CD4-positive, alpha-beta memory T cell (primary cell): ENCODE data around the gene HDAC2. TPM values are rescaled to one million over a fixed set of nuclear protein-coding genes. Genes with fewer than 3 reads are reported as not detected.

Experiments
- CTCF ChIA-PET: fragments of 350-600 bp; sonication (Branson Sonifier 250); formaldehyde crosslinking; loops from one replicate; lab custom pipeline; 2021; ENCODE audit warnings: inconsistent platforms; ENCODE audit not compliant: partially characterized antibody; lab: Charles Lee
- POLR2A ChIA-PET: fragments of 350-600 bp; sonication (Branson Sonifier 250); formaldehyde crosslinking; loops from one replicate; lab custom pipeline; 2021; ENCODE audit not compliant: partially characterized antibody; lab: Charles Lee
- DNase-seq, 5 donors: peaks; one replicate each; pipeline versions ENCODE4 v3.0.0 to v3.0.0-alpha.2; 2020 to 2022; ENCODE audit warnings: mixed read lengths in 1 of 5
- H3K27ac ChIP-seq: one replicate; pipeline ENCODE4 v1.7.0; 2013; ENCODE audit warnings: low read depth, low read length
- H3K27me3 ChIP-seq: 2 replicates; pipeline ENCODE4 v1.7.0; 2013; ENCODE audit warnings: mild to moderate bottlenecking, low read length, moderate library complexity; ENCODE audit not compliant: insufficient read depth
- H3K36me3 ChIP-seq: 2 replicates; pipeline ENCODE4 v1.7.0; 2013; ENCODE audit warnings: mild to moderate bottlenecking, low read length, moderate library complexity; ENCODE audit not compliant: insufficient read depth
- H3K4me1 ChIP-seq: 2 replicates; pipeline ENCODE4 v1.7.0; 2013; ENCODE audit warnings: mild to moderate bottlenecking, low read length, moderate library complexity; ENCODE audit not compliant: insufficient read depth
- H3K4me3 ChIP-seq, 2 donors: one replicate each; pipeline ENCODE4 v1.7.0; 2013; ENCODE audit warnings: low read length in 2 of 2, mild to moderate bottlenecking in 1 of 2
- H3K9me3 ChIP-seq, 2 donors: one replicate each; pipeline ENCODE4 v1.7.0; 2013; ENCODE audit warnings: low read length in 2 of 2, control low read depth in 1 of 2; ENCODE audit not compliant: control insufficient read depth in 1 of 2
- H3K27ac Mint-ChIP-seq, 7 donors: one replicate each; pipeline ENCODE4 v1.8.0; 2020 to 2021; ENCODE audit warnings: mixed read lengths in 7 of 7, mild to moderate bottlenecking in 6 of 7, inconsistent platforms in 3 of 7, moderate library complexity in 3 of 7
- H3K27me3 Mint-ChIP-seq, 2 donors: one replicate each; pipeline ENCODE4 v1.8.0; 2020 to 2021; ENCODE audit warnings: mixed read lengths in 2 of 2
- H3K36me3 Mint-ChIP-seq, 2 donors: one replicate each; pipeline ENCODE4 v1.8.0; 2020 to 2021; ENCODE audit warnings: mixed read lengths in 2 of 2, inconsistent platforms in 1 of 2, mild to moderate bottlenecking in 1 of 2
- H3K4me1 Mint-ChIP-seq, 4 donors: one replicate each; pipeline ENCODE4 v1.8.0; 2020 to 2021; ENCODE audit warnings: mixed read lengths in 4 of 4, mild to moderate bottlenecking in 1 of 4
- H3K4me3 Mint-ChIP-seq, 8 donors: one replicate each; pipeline ENCODE4 v1.8.0; 2020 to 2021; ENCODE audit warnings: mixed read lengths in 8 of 8, mild to moderate bottlenecking in 7 of 8, moderate library complexity in 6 of 8, inconsistent platforms in 3 of 8
- H3K9me3 Mint-ChIP-seq, 8 donors: one replicate each; pipeline ENCODE4 v1.8.0; 2020 to 2021; ENCODE audit warnings: mixed read lengths in 8 of 8, mild to moderate bottlenecking in 5 of 8, inconsistent platforms in 3 of 8, moderate library complexity in 1 of 8
- intact Hi-C: fragments of 100-400 bp; cut with micrococcal nuclease; formaldehyde crosslinking; loops from one replicate; pipeline ENCODE4 v1.15.1; 2023
- polyA plus RNA-seq, 2 donors: library from polyadenylated mRNA; unstranded; fragments of 300-500 nt; fragmentation: Illumina TruSeq; gene quantifications; one replicate each; pipeline ENCODE4 v1.2.3, GENCODE V29; 2021
- total RNA-seq, 2 experiments: library from RNA; stranded (reverse); gene quantifications; one replicate each; pipeline ENCODE4 v1.2.3, GENCODE V29; 2021

HDAC2 gene
- total and polyA plus RNA-seq, 4 experiments from 2014 or later: 53.0 to 87.1 (median 64.0) TPM

- ChIA-PET CTCF (interaction anchor here (1.4 kb wide), 1 partner anchor 11 kb away, joined by 3 read pairs; no protein-coding TSS in a partner anchor), POLR2A (interaction anchor here (1.5 kb wide), 1 partner anchor 11 kb away, joined by 4 read pairs; the partner anchor contains the start of gene HDAC2)
- peaks cover 11 to 25% of the 10 kb centered on the region in 2 donors for H3K36me3 Mint-ChIP-seq
- Histone ChIP-seq H3K9me3 (no peaks in the 10 kb centered on the region), H3K27me3 (no peaks in the 10 kb centered on the region), H3K36me3 (peaks cover 10% of the 10 kb centered on the region), H3K4me3 (no peak overlapping the region), H3K27ac (no peak overlapping the region), H3K4me1 (peaks cover 23% of the 10 kb centered on the region)
- intact Hi-C loops: no loop called here
- H3K27me3 Mint-ChIP-seq: no peaks in the 10 kb centered on the region
- no peaks in the 10 kb centered on the region for H3K9me3 Mint-ChIP-seq
- no peak overlapping the region for H3K4me3 Mint-ChIP-seq
- no peak overlapping the region for H3K27ac Mint-ChIP-seq
- H3K4me1 Mint-ChIP-seq: peaks cover 26 to 51% (median 39%) of the 10 kb centered on the region in 4 donors
- DNase-seq: no peak
Measured at GRCh38 chr6:113960795-113961194, 10.2 kb downstream of the HDAC2 start.

- Mint-ChIP-seq H3K4me1 (peaks cover 18 to 40% (median 27%) of the 10 kb centered on the region in 4 donors), H3K4me3 (no peak overlapping the region), H3K27ac (peak overlapping the region in 1 of 7 donors; percentile 13), H3K27me3 (no peaks in the 10 kb centered on the region), H3K36me3 (peaks cover 15 to 35% of the 10 kb centered on the region in 2 donors), H3K9me3 (no peaks in the 10 kb centered on the region)
- no peak for DNase-seq
- no peaks in the 10 kb centered on the region for H3K9me3 ChIP-seq
- H3K4me3 ChIP-seq: no peak overlapping the region
- H3K27ac ChIP-seq: no peak overlapping the region
- intact Hi-C loops: no loop called here
- H3K27me3 ChIP-seq: no peaks in the 10 kb centered on the region
- peaks cover 15% of the 10 kb centered on the region for H3K36me3 ChIP-seq
- CTCF ChIA-PET: interaction anchor here (1.3 to 1.7 kb wide), 2 partner anchors 9 to 22 kb away, joined by 3 to 5 read pairs; no protein-coding TSS in a partner anchor
- peaks cover 10% of the 10 kb centered on the region for H3K4me1 ChIP-seq
- POLR2A ChIA-PET: no interaction called here
Measured at GRCh38 chr6:113959235-113959634, 11.7 kb downstream of the HDAC2 start.

- Histone ChIP-seq H3K9me3 (no peaks in the 10 kb centered on the region), H3K36me3 (peaks cover 15% of the 10 kb centered on the region), H3K27me3 (no peaks in the 10 kb centered on the region), H3K4me1 (no peaks in the 10 kb centered on the region), H3K4me3 (no peak overlapping the region), H3K27ac (no peak overlapping the region)
- peak overlapping the region in 1 of 7 donors; percentile 4 for H3K27ac Mint-ChIP-seq
- H3K36me3 Mint-ChIP-seq: peaks cover 28 to 57% of the 10 kb centered on the region in 2 donors
- peaks cover 5 to 12% (median 6%) of the 10 kb centered on the region in 4 donors for H3K4me1 Mint-ChIP-seq
- intact Hi-C loops: no loop called here
- H3K4me3 Mint-ChIP-seq: no peak overlapping the region
- no peaks in the 10 kb centered on the region for H3K27me3 Mint-ChIP-seq
- ChIA-PET POLR2A (no interaction called here), CTCF (no interaction called here)
- DNase-seq: no peak
- H3K9me3 Mint-ChIP-seq: no peaks in the 10 kb centered on the region
Measured at GRCh38 chr6:113954653-113955052, 16.3 kb downstream of the HDAC2 start.

- H3K4me1 Mint-ChIP-seq: peaks cover 0 to 5% (median 2%) of the 10 kb centered on the region in 4 donors
- intact Hi-C loops: no loop called here
- CTCF ChIA-PET: interaction anchor here (1.4 to 2.0 kb wide), 2 partner anchors 16 to 45 kb away, joined by 3 to 4 read pairs; no protein-coding TSS in a partner anchor
- no peak overlapping the region for H3K27ac Mint-ChIP-seq
- H3K4me3 Mint-ChIP-seq: no peak overlapping the region
- DNase-seq: no peak
- no peaks in the 10 kb centered on the region for H3K27me3 ChIP-seq
- POLR2A ChIA-PET: no interaction called here
- peaks cover 9% of the 10 kb centered on the region for H3K36me3 ChIP-seq
- no peaks in the 10 kb centered on the region for H3K27me3 Mint-ChIP-seq
- H3K36me3 Mint-ChIP-seq: peaks cover 23 to 56% of the 10 kb centered on the region in 2 donors
- no peaks in the 10 kb centered on the region for H3K4me1 ChIP-seq
- H3K4me3 ChIP-seq: no peak overlapping the region
- H3K9me3 ChIP-seq: no peaks in the 10 kb centered on the region
- H3K27ac ChIP-seq: no peak overlapping the region
- no peaks in the 10 kb centered on the region for H3K9me3 Mint-ChIP-seq
Measured at GRCh38 chr6:113953346-113953745, 17.6 kb downstream of the HDAC2 start.

- peaks cover 16% of the 10 kb centered on the region for H3K36me3 ChIP-seq
- no peak for DNase-seq
- no peaks in the 10 kb centered on the region for H3K4me1 ChIP-seq
- intact Hi-C loops: no loop called here
- no peak overlapping the region for H3K4me3 ChIP-seq
- no peaks in the 10 kb centered on the region for H3K27me3 Mint-ChIP-seq
- H3K4me1 Mint-ChIP-seq: peaks cover 0 to 3% (median 0%) of the 10 kb centered on the region in 4 donors
- H3K27ac ChIP-seq: no peak overlapping the region
- no peaks in the 10 kb centered on the region for H3K9me3 ChIP-seq
- CTCF ChIA-PET: interaction anchor here (0.9 kb wide), 1 partner anchor 12 kb away, joined by 3 read pairs; no protein-coding TSS in a partner anchor
- peaks cover 28 to 49% of the 10 kb centered on the region in 2 donors for H3K36me3 Mint-ChIP-seq
- no peak overlapping the region for H3K27ac Mint-ChIP-seq
- no peaks in the 10 kb centered on the region for H3K27me3 ChIP-seq
- no peaks in the 10 kb centered on the region for H3K9me3 Mint-ChIP-seq
- H3K4me3 Mint-ChIP-seq: no peak overlapping the region
- POLR2A ChIA-PET: interaction anchor here (0.6 kb wide), 1 partner anchor 22 kb away, joined by 3 read pairs; no protein-coding TSS in a partner anchor
Measured at GRCh38 chr6:113949499-113949898, 21.4 kb downstream of the HDAC2 start.

- CTCF ChIA-PET: interaction anchor here (0.9 to 1.2 kb wide), 2 partner anchors 13 to 36 kb away, joined by 3 to 4 read pairs; no protein-coding TSS in a partner anchor
- H3K4me1 Mint-ChIP-seq: peaks cover 0 to 3% (median 0%) of the 10 kb centered on the region in 4 donors
- no peaks in the 10 kb centered on the region for H3K27me3 ChIP-seq
- POLR2A ChIA-PET: no interaction called here
- no peak overlapping the region for H3K27ac ChIP-seq
- peaks cover 34% of the 10 kb centered on the region for H3K36me3 ChIP-seq
- no peak overlapping the region for H3K4me3 ChIP-seq
- no peaks in the 10 kb centered on the region for H3K27me3 Mint-ChIP-seq
- no peaks in the 10 kb centered on the region for H3K4me1 ChIP-seq
- DNase-seq: no peak
- no peaks in the 10 kb centered on the region for H3K9me3 Mint-ChIP-seq
- H3K27ac Mint-ChIP-seq: peak overlapping the region in 1 of 7 donors; percentile 11
- intact Hi-C loops: no loop called here
- H3K36me3 Mint-ChIP-seq: peaks cover 47 to 68% of the 10 kb centered on the region in 2 donors
- no peaks in the 10 kb centered on the region for H3K9me3 ChIP-seq
- no peak overlapping the region for H3K4me3 Mint-ChIP-seq
Measured at GRCh38 chr6:113944701-113945100, 26.2 kb downstream of the HDAC2 start.

- Histone ChIP-seq H3K9me3 (no peaks in the 10 kb centered on the region), H3K4me1 (no peaks in the 10 kb centered on the region), H3K36me3 (peaks cover 25% of the 10 kb centered on the region), H3K27ac (no peak overlapping the region), H3K27me3 (no peaks in the 10 kb centered on the region), H3K4me3 (no peak overlapping the region)
- no peak overlapping the region for H3K27ac Mint-ChIP-seq
- ChIA-PET POLR2A (no interaction called here), CTCF (interaction anchor here (0.7 to 1.6 kb wide), 2 partner anchors 18 to 30 kb away, joined by 3 to 5 read pairs; no protein-coding TSS in a partner anchor)
- H3K27me3 Mint-ChIP-seq: no peaks in the 10 kb centered on the region
- H3K36me3 Mint-ChIP-seq: peaks cover 41 to 61% of the 10 kb centered on the region in 2 donors
- H3K4me3 Mint-ChIP-seq: no peak overlapping the region
- DNase-seq: no peak
- H3K4me1 Mint-ChIP-seq: no peaks in the 10 kb centered on the region
- intact Hi-C loops: no loop called here
- no peaks in the 10 kb centered on the region for H3K9me3 Mint-ChIP-seq
Measured at GRCh38 chr6:113939825-113940224, 31.1 kb downstream of the HDAC2 start.
